A673 (cell line): ENCODE data around the gene KLK4. TPM values are rescaled to one million over a fixed set of nuclear protein-coding genes. Genes with fewer than 3 reads are reported as not detected.

Experiments
- BruUV-seq: library from RNA; stranded (reverse); fragments of 400-500 nt; replicated peaks from 2 replicates; lab custom pipeline; 2021; lab: Mats Ljungman, UMichigan
- CTCF ChIA-PET: fragments of 300-600 bp; sonication (Branson Sonifier 250); formaldehyde crosslinking; loops from one replicate; lab custom pipeline; 2022; ENCODE audit warnings: antibody characterized with exemption; lab: Charles Lee
- POLR2A ChIA-PET: fragments of 300-600 bp; sonication (Branson Sonifier 250); formaldehyde crosslinking; loops from one replicate; lab custom pipeline; 2022; ENCODE audit warnings: antibody characterized with exemption; ENCODE audit not compliant: low non-redundant PET; lab: Charles Lee
- DNase-seq: peaks from one replicate; pipeline ENCODE4 v3.0.0-alpha.2; 2015; ENCODE audit warnings: low spot score
- H3K27ac ChIP-seq: fragments of 200-600 bp; sonication (generic); 2 replicates; pipeline ENCODE4 v1.5.1; 2016; ENCODE audit warnings: mixed run types, low read depth, mild to moderate bottlenecking, mixed read lengths, antibody characterized with exemption, low read length; ENCODE audit not compliant: poor library complexity, severe bottlenecking
- H3K27me3 ChIP-seq: fragments of 200-600 bp; sonication (generic); replicated peaks from 2 replicates; pipeline ENCODE4 v1.6.1; 2017; ENCODE audit warnings: mixed run types, low read depth, mild to moderate bottlenecking, mixed read lengths, antibody characterized with exemption, low read length; ENCODE audit not compliant: insufficient read depth, poor library complexity
- H3K36me3 ChIP-seq: fragments of 200-600 bp; sonication (generic); 2 replicates; pipeline ENCODE4 v1.6.1; 2016; ENCODE audit warnings: mixed run types, mild to moderate bottlenecking, mixed read lengths, antibody characterized with exemption, low read length; ENCODE audit not compliant: insufficient read depth, poor library complexity, severe bottlenecking
- H3K4me1 ChIP-seq: fragments of 200-600 bp; sonication (generic); 2 replicates; pipeline ENCODE4 v1.6.1; 2017; ENCODE audit warnings: mixed run types, mild to moderate bottlenecking, mixed read lengths, antibody characterized with exemption, low read length; ENCODE audit not compliant: insufficient read depth, poor library complexity, severe bottlenecking
- H3K4me3 ChIP-seq: fragments of 200-600 bp; sonication (generic); 2 replicates; pipeline ENCODE4 v1.5.1; 2016; ENCODE audit warnings: low read depth, mixed run types, mild to moderate bottlenecking, mixed read lengths, low read length; ENCODE audit not compliant: poor library complexity, severe bottlenecking
- H3K9me3 ChIP-seq: fragments of 200-600 bp; sonication (generic); 2 replicates; pipeline ENCODE4 v1.6.1; 2016; ENCODE audit warnings: mixed run types, low read depth, mild to moderate bottlenecking, mixed read lengths, antibody characterized with exemption, low read length; ENCODE audit not compliant: poor library complexity, severe bottlenecking
- CTCF ChIP-seq: fragments of 300-800, 200-600 bp; sonication (generic); conservative IDR thresholded peaks from 2 replicates; pipeline ENCODE4 v1.5.1; 2017; ENCODE audit warnings: low read depth, mild to moderate bottlenecking, antibody characterized with exemption, low read length, moderate library complexity, mixed read lengths
- EZH2 ChIP-seq: fragments of 200-600 bp; sonication (generic); IDR thresholded peaks from 2 replicates; pipeline ENCODE4 v1.6.1; 2017; ENCODE audit warnings: borderline replicate concordance, low read depth, mild to moderate bottlenecking, mixed read lengths, antibody characterized with exemption, low read length; ENCODE audit not compliant: poor library complexity, severe bottlenecking
- intact Hi-C: fragments of 100-400 bp; cut with micrococcal nuclease; formaldehyde crosslinking; loops from one replicate; pipeline ENCODE4 v1.10.0; 2022; ENCODE audit not compliant: unreplicated experiment
- total RNA-seq: library from RNA; stranded (reverse); gene quantifications from 2 replicates; pipeline ENCODE4 v1.2.3, GENCODE V29; 2021

KLK4 gene
- total RNA-seq, 1 experiment from 2014 or later: not detected

GRCh38 chr19:50933640-50934039 lies 22.4 kb upstream of the KLK4 start:
- no peaks in the 10 kb centered on the region for H3K4me1 ChIP-seq
- DNase-seq: no peak
- no peak overlapping the region for H3K27ac ChIP-seq
- POLR2A ChIA-PET: no interaction called here
- no peaks in the 10 kb centered on the region for H3K9me3 ChIP-seq
- no peak overlapping the region for H3K4me3 ChIP-seq
- BruUV-seq: no TSS peak
- no peak for TF ChIP-seq CTCF
- TF ChIP-seq EZH2: no peak
- H3K36me3 ChIP-seq: no peaks in the 10 kb centered on the region
- peaks cover 3% of the 10 kb centered on the region for H3K27me3 ChIP-seq
- intact Hi-C loops: no loop called here
- CTCF ChIA-PET: no interaction called here

- no peak for DNase-seq
- H3K4me3 ChIP-seq: no peak overlapping the region
- POLR2A ChIA-PET: no interaction called here
- intact Hi-C loops: no loop called here
- no peaks in the 10 kb centered on the region for H3K36me3 ChIP-seq
- BruUV-seq: no TSS peak
- CTCF ChIA-PET: interaction anchor here (0.7 kb wide), 1 partner anchor 298 kb away, joined by 5 read pairs; no protein-coding TSS in a partner anchor
- peaks cover 3% of the 10 kb centered on the region for H3K27me3 ChIP-seq
- H3K4me1 ChIP-seq: no peaks in the 10 kb centered on the region
- H3K27ac ChIP-seq: no peak overlapping the region
- TF ChIP-seq CTCF: no peak
- TF ChIP-seq EZH2: no peak
- H3K9me3 ChIP-seq: no peaks in the 10 kb centered on the region
These were observed 21.5 kb upstream of the KLK4 start for GRCh38 chr19:50932690-50933083.

GRCh38 chr19:50932018-50932689 lies 21.0 kb upstream of the KLK4 start:
- intact Hi-C loops: no loop called here
- no peak overlapping the region for H3K4me3 ChIP-seq
- H3K9me3 ChIP-seq: no peaks in the 10 kb centered on the region
- no peak overlapping the region for H3K27ac ChIP-seq
- H3K4me1 ChIP-seq: no peaks in the 10 kb centered on the region
- CTCF ChIA-PET: interaction anchor here (0.7 kb wide), 1 partner anchor 297 kb away, joined by 5 read pairs; no protein-coding TSS in a partner anchor
- H3K27me3 ChIP-seq: peaks cover 3% of the 10 kb centered on the region
- no peak for TF ChIP-seq EZH2
- TF ChIP-seq CTCF: no peak
- BruUV-seq: no TSS peak
- H3K36me3 ChIP-seq: no peaks in the 10 kb centered on the region
- no peak for DNase-seq
- POLR2A ChIA-PET: no interaction called here
